ENCODE measurements around the gene RIMS3.

RIMS3 gene

GRCh38 chr1:40691538-40692428, 26.3 kb upstream of the RIMS3 start, which contains the start of gene NFYC:
Gene NFYC (plus strand): TSS chr1:40691704. CDS start chr1:40738844, 47,140 bp downstream.
- Histone ChIP-seq H3K4me3 (ENCODE audit: low read length in 2 of 2) (peak within 1 kb of the TSS; percentile 86 to 92), H3K9me3 (ENCODE audit: control insufficient read depth in 2 of 2, low read length in 2 of 2) (no peaks in the 10 kb centered on the region), H3K27ac (ENCODE audit: low read length) (peak within 1 kb of the TSS; percentile 99), H3K4me1 (ENCODE audit: control insufficient read depth, insufficient read depth, low read length) (peaks cover 12% of the 10 kb centered on the region), H3K36me3 (ENCODE audit: control insufficient read depth in 2 of 2, insufficient read depth in 2 of 2, low read length in 2 of 2) (peaks cover 0 to under 1% of the 10 kb centered on the region in 2 donors), H3K9ac (ENCODE audit: low read length in 2 of 2) (peak within 1 kb of the TSS; percentile 93 to 94), H3K27me3 (ENCODE audit: control insufficient read depth in 1 of 2, insufficient read depth in 2 of 2, low read length in 2 of 2) (no peaks in the 10 kb centered on the region)

GRCh38 chr1:40690771-40691537, 25.5 kb upstream of the RIMS3 start:
- H3K9me3 ChIP-seq (ENCODE audit: control insufficient read depth in 2 of 2, low read length in 2 of 2), result no peaks in the 10 kb centered on the region

GRCh38 chr1:40689737-40690136, 24.3 kb upstream of the RIMS3 start:
- peaks cover 10% of the 10 kb centered on the region for H3K4me1 ChIP-seq (ENCODE audit: control insufficient read depth, insufficient read depth, low read length)
- H3K4me3 ChIP-seq (ENCODE audit: low read length in 2 of 2), result no peak overlapping the region
- H3K36me3 ChIP-seq (ENCODE audit: control insufficient read depth in 2 of 2, insufficient read depth in 2 of 2, low read length in 2 of 2), result peaks cover 0 to 3% of the 10 kb centered on the region in 2 donors
- no peak overlapping the region for H3K27ac ChIP-seq (ENCODE audit: low read length)
- H3K9me3 ChIP-seq (ENCODE audit: control insufficient read depth in 2 of 2, low read length in 2 of 2), result no peaks in the 10 kb centered on the region
- no peaks in the 10 kb centered on the region for H3K27me3 ChIP-seq (ENCODE audit: control insufficient read depth in 1 of 2, insufficient read depth in 2 of 2, low read length in 2 of 2)
- H3K9ac ChIP-seq (ENCODE audit: low read length in 2 of 2), result no peak overlapping the region

More at GRCh38 chr1:40690771-40691537, 25.5 kb upstream of the RIMS3 start:
- Histone ChIP-seq H3K27me3 (ENCODE audit: control insufficient read depth in 1 of 2, insufficient read depth in 2 of 2, low read length in 2 of 2) (no peaks in the 10 kb centered on the region), H3K4me3 (ENCODE audit: low read length in 2 of 2) (peak overlapping the region; percentile 86 to 92), H3K36me3 (ENCODE audit: control insufficient read depth in 2 of 2, insufficient read depth in 2 of 2, low read length in 2 of 2) (peaks cover 0 to 3% of the 10 kb centered on the region in 2 donors), H3K4me1 (ENCODE audit: control insufficient read depth, insufficient read depth, low read length) (peaks cover 10% of the 10 kb centered on the region), H3K27ac (ENCODE audit: low read length) (peak overlapping the region; percentile 99), H3K9ac (ENCODE audit: low read length in 2 of 2) (peak overlapping the region; percentile 93 to 94)

DNA sequence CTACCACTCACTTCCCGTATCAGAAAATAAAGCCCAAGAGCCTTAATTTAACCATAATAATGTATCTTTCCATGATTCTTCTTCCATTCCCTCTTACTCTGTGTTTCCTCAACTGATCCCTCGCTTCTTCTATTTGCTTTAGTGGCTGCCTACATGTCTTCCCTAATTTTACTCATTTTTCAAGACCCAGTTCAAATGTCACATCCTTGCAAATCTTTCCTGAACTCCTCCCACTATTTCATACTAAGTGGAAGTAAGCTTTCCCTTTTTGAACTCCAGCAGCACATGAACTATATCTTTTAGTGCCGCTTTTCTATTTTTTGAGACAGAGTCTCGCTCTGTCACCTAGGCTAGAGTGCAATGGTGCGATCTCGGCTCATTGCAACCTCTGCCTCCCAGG, 22.2 kb upstream of the RIMS3 start:
- Histone ChIP-seq H3K27ac (ENCODE audit: low read length) (no peak overlapping the region), H3K9ac (ENCODE audit: low read length in 2 of 2) (no peak overlapping the region), H3K36me3 (ENCODE audit: control insufficient read depth in 2 of 2, insufficient read depth in 2 of 2, low read length in 2 of 2) (peaks cover 0 to 3% of the 10 kb centered on the region in 2 donors), H3K9me3 (ENCODE audit: control insufficient read depth in 2 of 2, low read length in 2 of 2) (no peaks in the 10 kb centered on the region), H3K4me3 (ENCODE audit: low read length in 2 of 2) (no peak overlapping the region), H3K4me1 (ENCODE audit: control insufficient read depth, insufficient read depth, low read length) (peaks cover 6% of the 10 kb centered on the region), H3K27me3 (ENCODE audit: control insufficient read depth in 1 of 2, insufficient read depth in 2 of 2, low read length in 2 of 2) (no peaks in the 10 kb centered on the region)

GRCh38 chr1:40687059-40687458, 21.6 kb upstream of the RIMS3 start:
- H3K9ac ChIP-seq (ENCODE audit: low read length in 2 of 2), result no peak overlapping the region
- H3K27ac ChIP-seq (ENCODE audit: low read length), result no peak overlapping the region
- no peak overlapping the region for H3K4me3 ChIP-seq (ENCODE audit: low read length in 2 of 2)
- no peaks in the 10 kb centered on the region for H3K9me3 ChIP-seq (ENCODE audit: control insufficient read depth in 2 of 2, low read length in 2 of 2)
- H3K4me1 ChIP-seq (ENCODE audit: control insufficient read depth, insufficient read depth, low read length), result peaks cover under 1% of the 10 kb centered on the region
- H3K36me3 ChIP-seq (ENCODE audit: control insufficient read depth in 2 of 2, insufficient read depth in 2 of 2, low read length in 2 of 2), result peaks cover 0 to 3% of the 10 kb centered on the region in 2 donors
- no peaks in the 10 kb centered on the region for H3K27me3 ChIP-seq (ENCODE audit: control insufficient read depth in 1 of 2, insufficient read depth in 2 of 2, low read length in 2 of 2)

- Histone ChIP-seq H3K9me3 (ENCODE audit: control insufficient read depth in 2 of 2, low read length in 2 of 2) (no peaks in the 10 kb centered on the region), H3K27me3 (ENCODE audit: control insufficient read depth in 1 of 2, insufficient read depth in 2 of 2, low read length in 2 of 2) (no peaks in the 10 kb centered on the region), H3K4me3 (ENCODE audit: low read length in 2 of 2) (no peak overlapping the region), H3K4me1 (ENCODE audit: control insufficient read depth, insufficient read depth, low read length) (no peaks in the 10 kb centered on the region), H3K27ac (ENCODE audit: low read length) (no peak overlapping the region), H3K36me3 (ENCODE audit: control insufficient read depth in 2 of 2, insufficient read depth in 2 of 2, low read length in 2 of 2) (peaks cover 0 to 3% of the 10 kb centered on the region in 2 donors), H3K9ac (ENCODE audit: low read length in 2 of 2) (no peak overlapping the region)
Measured at GRCh38 chr1:40684669-40685068, 19.2 kb upstream of the RIMS3 start.

- no peak overlapping the region for H3K9ac ChIP-seq (ENCODE audit: low read length in 2 of 2)
- no peak overlapping the region for H3K4me3 ChIP-seq (ENCODE audit: low read length in 2 of 2)
- H3K36me3 ChIP-seq (ENCODE audit: control insufficient read depth in 2 of 2, insufficient read depth in 2 of 2, low read length in 2 of 2), result no peaks in the 10 kb centered on the region
- H3K9me3 ChIP-seq (ENCODE audit: control insufficient read depth in 2 of 2, low read length in 2 of 2), result no peaks in the 10 kb centered on the region
- no peaks in the 10 kb centered on the region for H3K27me3 ChIP-seq (ENCODE audit: control insufficient read depth in 1 of 2, insufficient read depth in 2 of 2, low read length in 2 of 2)
- H3K4me1 ChIP-seq (ENCODE audit: control insufficient read depth, insufficient read depth, low read length), result no peaks in the 10 kb centered on the region
- no peak overlapping the region for H3K27ac ChIP-seq (ENCODE audit: low read length)
Measured at GRCh38 chr1:40679165-40679953, 13.9 kb upstream of the RIMS3 start.

DNA sequence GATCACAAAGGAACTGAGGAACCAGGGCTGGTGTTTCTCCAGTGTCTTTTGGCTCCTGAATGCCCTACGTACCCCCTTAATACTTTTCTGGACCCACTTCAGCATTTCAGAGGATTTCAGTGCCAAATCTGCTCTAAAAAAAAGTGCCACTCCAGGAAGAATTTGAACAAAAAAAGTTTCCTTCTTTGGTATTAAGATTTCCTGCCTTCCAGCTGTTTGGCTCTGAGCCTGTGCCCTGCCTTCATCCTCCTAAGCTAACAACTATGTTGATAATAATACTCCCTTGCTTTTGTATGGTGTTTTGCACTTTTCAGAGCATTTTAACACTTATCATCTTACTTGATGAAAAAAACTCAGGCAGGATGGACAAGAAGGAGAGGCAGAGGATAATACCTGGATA, 11.0 kb upstream of the RIMS3 start:
- H3K27me3 ChIP-seq (ENCODE audit: control insufficient read depth in 1 of 2, insufficient read depth in 2 of 2, low read length in 2 of 2), result no peaks in the 10 kb centered on the region

DNA sequence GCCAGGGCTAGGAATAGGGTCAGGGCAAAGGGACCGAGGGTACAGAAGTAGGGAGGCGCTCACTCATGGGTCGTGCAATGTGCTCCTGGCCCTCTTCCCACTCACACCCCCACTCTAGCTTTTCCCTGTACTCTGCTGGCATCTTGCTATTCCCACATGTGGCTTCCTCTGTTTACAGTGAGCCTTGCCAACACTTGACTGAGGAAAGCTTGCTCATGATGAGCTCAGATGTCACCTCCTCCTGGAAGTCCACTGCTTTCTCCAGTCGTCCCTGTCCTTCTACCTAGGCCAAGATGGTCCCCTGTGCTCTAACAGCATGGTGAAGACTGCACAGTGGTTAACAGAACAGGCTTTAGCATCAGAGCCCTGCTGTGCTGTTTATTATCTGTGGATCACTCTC, 8.0 kb upstream of the RIMS3 start:
- Histone ChIP-seq H3K9me3 (ENCODE audit: control insufficient read depth in 2 of 2, low read length in 2 of 2) (no peaks in the 10 kb centered on the region), H3K36me3 (ENCODE audit: control insufficient read depth in 2 of 2, insufficient read depth in 2 of 2, low read length in 2 of 2) (no peaks in the 10 kb centered on the region), H3K27me3 (ENCODE audit: control insufficient read depth in 1 of 2, insufficient read depth in 2 of 2, low read length in 2 of 2) (no peaks in the 10 kb centered on the region), H3K27ac (ENCODE audit: low read length) (no peak overlapping the region), H3K9ac (ENCODE audit: low read length in 2 of 2) (no peak overlapping the region), H3K4me1 (ENCODE audit: control insufficient read depth, insufficient read depth, low read length) (no peaks in the 10 kb centered on the region), H3K4me3 (ENCODE audit: low read length in 2 of 2) (no peak overlapping the region)

More for the DNA sequence above, 11.0 kb upstream of the RIMS3 start:
- no peaks in the 10 kb centered on the region for H3K9me3 ChIP-seq (ENCODE audit: control insufficient read depth in 2 of 2, low read length in 2 of 2)
- H3K36me3 ChIP-seq (ENCODE audit: control insufficient read depth in 2 of 2, insufficient read depth in 2 of 2, low read length in 2 of 2), result no peaks in the 10 kb centered on the region
- no peak overlapping the region for H3K4me3 ChIP-seq (ENCODE audit: low read length in 2 of 2)
- H3K9ac ChIP-seq (ENCODE audit: low read length in 2 of 2), result no peak overlapping the region
- H3K4me1 ChIP-seq (ENCODE audit: control insufficient read depth, insufficient read depth, low read length), result no peaks in the 10 kb centered on the region
- no peak overlapping the region for H3K27ac ChIP-seq (ENCODE audit: low read length)

DNA sequence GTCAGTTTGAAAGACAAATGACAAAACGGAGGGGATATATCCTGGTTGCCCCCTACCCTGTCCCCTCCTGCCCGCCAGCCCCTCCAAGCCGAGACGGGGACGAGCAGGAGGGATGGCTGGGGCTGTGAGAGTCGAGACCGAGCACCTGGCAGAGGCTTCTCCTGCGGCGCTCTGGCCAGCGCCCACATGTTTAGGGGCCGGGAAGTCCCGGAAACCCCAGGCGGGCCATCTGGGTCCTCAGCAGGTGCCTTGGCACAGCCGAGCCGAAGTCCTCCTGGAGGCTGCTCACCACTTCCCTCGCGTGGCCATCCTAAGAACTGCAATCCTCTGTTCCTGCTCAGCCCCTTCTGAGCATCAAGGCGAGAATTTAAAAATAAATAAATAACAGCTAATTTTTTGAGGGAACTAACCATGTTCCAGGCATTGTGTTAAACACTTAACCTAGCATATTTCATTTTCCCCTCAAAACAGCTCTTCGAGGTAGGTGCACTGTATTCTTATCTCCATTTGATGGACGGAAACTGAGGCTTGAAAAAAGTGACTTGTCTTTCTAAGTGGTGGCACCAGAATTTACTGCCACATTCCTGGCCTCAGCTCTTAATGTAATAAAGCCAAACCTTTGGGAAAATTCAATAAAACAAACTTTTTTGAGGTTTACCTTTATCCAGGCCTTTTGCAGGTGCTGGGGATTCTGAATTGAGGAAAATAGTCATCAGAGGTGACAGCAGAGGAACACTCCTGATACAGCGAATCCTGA, 3.5 kb upstream of the RIMS3 start:
- H3K27ac ChIP-seq (ENCODE audit: low read length), result no peak overlapping the region
- H3K4me1 ChIP-seq (ENCODE audit: control insufficient read depth, insufficient read depth, low read length), result peaks cover 13% of the 10 kb centered on the region
- peak overlapping the region in 1 of 2 donors; percentile 44 for H3K4me3 ChIP-seq (ENCODE audit: low read length in 2 of 2)
- H3K27me3 ChIP-seq (ENCODE audit: control insufficient read depth in 1 of 2, insufficient read depth in 2 of 2, low read length in 2 of 2), result no peaks in the 10 kb centered on the region
- no peaks in the 10 kb centered on the region for H3K36me3 ChIP-seq (ENCODE audit: control insufficient read depth in 2 of 2, insufficient read depth in 2 of 2, low read length in 2 of 2)
- H3K9me3 ChIP-seq (ENCODE audit: control insufficient read depth in 2 of 2, low read length in 2 of 2), result no peaks in the 10 kb centered on the region
- no peak overlapping the region for H3K9ac ChIP-seq (ENCODE audit: low read length in 2 of 2)
